GM08714 (cell line): ENCODE measurements around the gene SH3BP5L.

Source experiments
- H3K4me3 ChIP-seq: fragments of 200-500 bp; sonication (Bioruptor generic); 2 replicates; pipeline ENCODE4 v1.5.1; 2014; ENCODE audit warnings: mild to moderate bottlenecking, low read length, inconsistent platforms
- ZNF274 ChIP-seq: IDR thresholded peaks from 2 replicates; pipeline ENCODE4 v1.6.1; 2012; ENCODE audit warnings: mild to moderate bottlenecking, low read depth, low read length

The SH3BP5L gene

DNA sequence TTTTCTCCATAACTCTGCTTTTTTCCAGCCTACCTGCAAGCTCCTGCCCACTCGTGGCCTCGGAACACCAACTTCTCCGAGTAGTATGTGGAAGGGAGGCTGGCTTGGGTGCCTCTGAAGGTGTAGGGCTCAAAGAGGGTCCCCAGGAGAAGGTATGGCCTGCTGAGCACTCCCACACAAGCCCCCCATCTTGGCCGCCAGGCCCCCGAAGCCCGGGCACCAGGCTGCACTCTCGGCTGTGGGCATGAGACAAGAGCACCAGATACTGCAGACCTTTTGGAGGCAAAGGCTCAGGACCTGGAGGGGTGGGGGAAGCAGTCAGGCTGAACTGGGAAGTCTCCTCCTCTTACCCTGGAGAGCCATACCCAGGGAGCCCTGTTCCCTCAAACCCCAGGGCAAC lies 31.5 kb upstream of the SH3BP5L start:
- H3K4me3 ChIP-seq: peak overlapping the region; percentile 73; the same call in 1 of the 2 replicates
- TF ChIP-seq ZNF274: no peak

DNA sequence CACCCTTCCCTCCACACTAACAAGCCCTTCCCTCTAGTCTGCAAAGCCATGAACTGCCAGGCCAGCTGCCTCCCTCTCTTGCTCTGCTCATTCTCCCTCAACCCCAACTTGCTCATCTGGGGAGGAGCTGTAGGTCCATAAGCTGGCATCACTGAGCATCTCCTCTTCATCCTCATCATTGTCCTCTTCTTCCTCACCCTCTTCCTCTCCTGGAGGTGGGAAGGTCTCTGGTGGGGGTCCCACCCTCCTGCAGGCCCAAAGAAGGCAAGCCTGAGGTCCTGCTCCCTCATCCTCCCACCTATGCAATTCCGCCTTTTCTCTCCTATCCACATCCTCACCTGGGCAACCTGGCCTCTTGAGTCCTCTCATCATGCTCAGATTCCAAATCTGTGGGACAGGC lies 30.5 kb upstream of the SH3BP5L start:
- no peak overlapping the region for H3K4me3 ChIP-seq

DNA sequence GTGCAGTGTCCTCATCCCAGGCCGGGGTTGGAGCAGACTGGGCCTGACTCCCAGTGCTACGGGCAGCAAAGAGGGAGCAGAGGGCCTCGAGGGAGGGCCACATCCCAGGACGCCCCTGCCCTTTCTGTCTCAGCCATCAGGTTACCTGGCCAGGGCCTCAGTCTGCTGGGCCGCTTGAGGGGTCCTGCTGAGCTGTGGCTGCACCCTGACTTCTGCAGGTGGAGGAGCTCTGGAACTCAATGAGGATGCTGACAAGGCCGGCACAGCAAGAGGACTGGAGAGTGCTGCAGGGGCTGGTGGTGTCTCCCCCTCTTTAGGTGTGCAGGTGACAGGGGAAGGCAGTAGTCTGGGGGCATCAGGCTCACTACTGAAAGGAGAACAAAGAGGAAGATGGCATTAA lies 29.9 kb upstream of the SH3BP5L start:
- no peak for TF ChIP-seq ZNF274
- no peak overlapping the region for H3K4me3 ChIP-seq

More for the DNA sequence above, 30.5 kb upstream of the SH3BP5L start:
- TF ChIP-seq ZNF274: no peak

DNA sequence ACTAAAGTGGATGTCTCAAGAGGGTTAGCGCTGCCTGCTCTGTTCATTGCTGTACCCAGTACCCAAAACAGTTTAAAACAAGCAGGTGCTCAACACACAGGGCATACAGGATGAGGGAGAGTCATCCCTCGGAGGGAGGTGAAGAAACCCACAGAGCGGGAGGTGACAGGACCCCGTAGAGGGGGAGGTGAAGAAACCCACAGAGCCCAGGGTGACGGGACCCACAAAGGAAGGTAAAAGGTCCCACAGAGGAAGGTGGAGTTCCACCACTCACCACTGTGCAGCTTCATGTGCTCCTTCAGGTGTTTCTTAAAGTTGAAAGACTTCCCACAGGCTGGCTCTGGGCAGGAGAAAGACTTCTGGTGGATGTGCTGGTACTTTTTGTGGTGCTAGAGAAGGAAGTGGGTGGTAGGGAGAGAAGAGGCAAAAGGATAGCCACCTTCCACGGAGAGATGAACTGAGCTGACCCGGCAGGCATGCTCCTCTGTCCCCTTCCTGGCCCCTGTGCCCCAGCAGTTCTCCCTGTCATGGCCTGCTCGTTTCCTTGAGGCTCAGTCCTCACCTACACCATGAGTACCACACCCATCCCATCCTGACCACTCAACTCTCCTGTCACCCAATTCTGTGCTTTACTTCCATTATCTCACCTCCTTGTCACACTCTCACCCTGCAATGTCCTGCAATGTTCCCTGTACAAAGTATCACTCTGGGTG lies 28.1 kb upstream of the SH3BP5L start:
- TF ChIP-seq ZNF274: no peak
- H3K4me3 ChIP-seq: no peak overlapping the region

DNA sequence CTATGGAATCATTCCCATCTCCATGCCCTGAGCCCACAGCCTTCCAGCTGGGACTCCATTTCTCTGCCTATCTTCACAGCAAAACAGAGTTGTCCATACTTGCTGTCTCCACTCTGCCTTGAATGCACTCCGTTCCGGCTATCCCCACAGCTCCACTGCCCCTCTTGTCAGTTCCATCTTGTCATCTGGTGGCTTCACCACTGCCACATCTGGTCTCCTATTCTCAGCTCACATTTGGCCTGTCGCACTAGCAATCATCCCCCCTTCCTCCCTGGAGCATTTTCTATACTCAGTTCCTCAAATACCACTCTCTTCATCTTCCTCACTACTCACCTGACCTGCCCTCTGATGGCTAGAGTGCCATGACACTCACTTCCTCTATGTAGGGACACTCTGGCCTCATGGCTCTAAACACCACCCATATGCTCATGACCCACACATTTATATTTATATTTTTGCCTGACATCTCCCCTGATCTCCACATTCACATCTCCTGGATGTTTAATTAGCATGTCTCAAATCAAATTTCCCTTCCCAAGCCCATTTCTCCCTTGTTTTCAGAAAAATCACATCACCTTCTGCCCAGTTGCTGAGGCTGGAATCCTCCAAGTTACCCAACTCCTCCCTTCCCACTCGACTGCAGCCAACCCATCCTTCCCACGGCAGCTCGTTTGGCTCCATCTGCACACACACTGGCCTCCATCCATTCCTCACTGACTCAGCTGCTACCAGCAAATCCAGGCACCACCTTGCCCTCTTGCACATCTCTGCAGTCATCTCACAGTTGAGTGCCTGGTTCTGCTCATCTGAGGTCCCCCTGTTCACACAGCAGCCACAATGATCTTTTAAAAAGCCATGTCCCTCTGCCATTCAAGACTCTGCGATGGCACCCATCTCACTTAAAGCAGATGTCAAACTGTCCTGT lies 27.0 kb upstream of the SH3BP5L start:
- TF ChIP-seq ZNF274: no peak
- H3K4me3 ChIP-seq: no peak overlapping the region

DNA sequence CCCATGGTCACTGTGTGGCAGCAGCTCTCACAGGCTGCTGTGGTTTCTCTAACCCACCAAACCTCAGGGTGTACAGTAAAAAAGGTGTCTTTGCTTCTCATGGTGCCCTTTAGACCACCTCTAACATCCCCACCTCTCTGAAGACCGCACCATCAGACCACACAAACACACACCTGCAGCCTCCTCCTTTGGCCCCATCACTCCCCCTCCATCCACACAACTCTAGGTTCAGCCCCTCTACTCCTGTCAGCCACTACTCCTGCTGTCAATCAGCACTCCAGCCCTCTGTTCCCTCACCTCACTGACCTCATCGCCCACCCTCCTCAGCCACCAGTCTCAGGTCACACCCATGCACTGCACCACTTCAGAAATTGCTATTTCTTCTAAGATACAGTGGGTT lies 25.7 kb upstream of the SH3BP5L start:
- H3K4me3 ChIP-seq: no peak overlapping the region
- TF ChIP-seq ZNF274: no peak

DNA sequence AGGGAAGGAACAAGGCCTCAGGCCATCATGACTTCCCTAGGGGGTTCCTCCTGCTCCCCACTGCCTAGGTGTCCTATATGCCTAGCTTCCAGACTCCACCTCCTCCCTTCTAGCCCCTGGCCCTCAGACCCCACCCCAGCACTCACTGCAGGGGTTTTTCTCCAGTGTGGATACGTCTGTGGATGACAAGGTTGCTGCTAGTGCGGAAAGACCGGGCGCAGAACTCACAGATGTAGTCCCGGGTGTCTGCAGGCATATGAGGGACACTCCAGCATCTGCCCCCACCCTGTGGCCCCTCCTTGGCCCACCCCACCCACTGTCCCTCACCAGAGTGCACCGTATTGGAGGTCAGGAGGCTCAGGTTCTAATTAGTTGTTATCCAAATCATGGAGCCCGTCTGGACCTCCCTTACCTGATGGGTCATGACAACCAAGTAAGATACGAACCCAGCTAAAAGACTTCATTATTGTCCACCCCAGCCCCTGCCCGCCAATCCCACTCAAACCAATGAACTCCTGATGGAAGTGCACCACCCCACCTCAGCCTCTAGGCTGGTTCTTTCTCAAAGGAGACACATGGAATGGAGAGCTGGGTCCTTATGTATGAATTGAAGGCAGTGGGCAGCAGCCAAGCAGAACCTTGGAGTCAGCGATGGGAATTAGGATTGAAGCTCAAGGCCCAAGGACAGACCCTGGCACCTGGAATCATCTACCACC lies 25.0 kb upstream of the SH3BP5L start:
- TF ChIP-seq ZNF274: no peak
- no peak overlapping the region for H3K4me3 ChIP-seq

DNA sequence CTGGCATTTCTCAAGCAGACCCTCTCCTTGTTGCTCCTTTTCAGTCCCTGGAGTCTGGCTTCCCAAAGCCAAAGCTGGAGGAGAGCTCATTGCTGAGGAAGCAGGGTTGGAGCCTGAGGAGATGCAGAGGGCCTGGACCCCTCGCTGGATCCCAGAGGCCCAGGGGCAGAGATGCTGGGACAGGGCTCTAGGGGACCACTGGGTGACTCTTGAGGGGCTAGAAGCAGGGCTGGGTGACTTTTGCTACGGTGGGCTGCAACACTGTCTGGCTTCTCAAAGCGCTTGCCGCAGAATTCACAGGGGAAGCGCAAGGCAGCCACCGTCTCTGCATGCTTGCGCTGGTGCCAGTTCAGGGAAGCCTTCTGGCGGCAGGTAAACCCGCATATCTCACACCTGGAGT lies 24.4 kb upstream of the SH3BP5L start:
- H3K4me3 ChIP-seq: no peak overlapping the region

DNA sequence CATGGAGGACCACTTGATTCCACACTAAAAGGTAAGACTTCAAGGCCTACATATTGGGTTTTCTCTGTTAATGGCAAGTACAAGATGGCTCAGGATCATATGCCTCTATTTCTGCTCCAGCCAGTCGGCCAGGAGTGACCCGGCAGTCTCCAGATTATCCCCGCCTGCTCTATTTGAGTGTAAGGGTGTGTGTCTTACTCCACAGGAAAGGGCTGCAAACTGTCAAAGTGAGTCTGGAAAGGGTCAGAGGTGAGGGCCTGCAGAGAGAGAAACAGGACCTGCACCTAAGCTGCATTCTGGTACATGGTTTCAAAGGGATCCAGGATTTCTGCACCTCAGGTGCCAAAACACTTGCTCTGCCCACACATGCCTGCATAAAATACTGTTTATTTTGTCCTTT lies 23.9 kb upstream of the SH3BP5L start:
- no peak overlapping the region for H3K4me3 ChIP-seq

More for the DNA sequence above, 24.4 kb upstream of the SH3BP5L start:
- no peak for TF ChIP-seq ZNF274

DNA sequence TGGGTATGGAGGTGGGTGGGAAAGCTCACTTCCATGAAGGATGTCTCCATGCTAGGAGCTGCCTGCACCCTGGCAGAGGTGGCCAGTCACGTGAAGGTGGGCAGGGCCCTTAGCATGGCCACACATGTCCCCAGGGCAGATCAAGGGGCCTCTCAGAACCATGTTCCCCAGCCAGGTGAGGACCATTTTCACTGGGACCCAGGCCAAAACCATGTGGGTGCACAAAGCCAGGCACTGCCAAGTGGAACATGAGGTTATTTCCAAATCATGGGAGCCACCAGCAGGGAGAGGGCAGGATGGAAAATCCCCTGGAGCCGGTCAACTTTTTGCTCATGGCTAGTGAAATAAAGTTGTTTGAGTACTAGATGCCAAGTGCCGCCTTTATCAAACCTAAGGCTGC lies 23.4 kb upstream of the SH3BP5L start:
- no peak for TF ChIP-seq ZNF274

More for the DNA sequence above, 23.9 kb upstream of the SH3BP5L start:
- TF ChIP-seq ZNF274: no peak

DNA sequence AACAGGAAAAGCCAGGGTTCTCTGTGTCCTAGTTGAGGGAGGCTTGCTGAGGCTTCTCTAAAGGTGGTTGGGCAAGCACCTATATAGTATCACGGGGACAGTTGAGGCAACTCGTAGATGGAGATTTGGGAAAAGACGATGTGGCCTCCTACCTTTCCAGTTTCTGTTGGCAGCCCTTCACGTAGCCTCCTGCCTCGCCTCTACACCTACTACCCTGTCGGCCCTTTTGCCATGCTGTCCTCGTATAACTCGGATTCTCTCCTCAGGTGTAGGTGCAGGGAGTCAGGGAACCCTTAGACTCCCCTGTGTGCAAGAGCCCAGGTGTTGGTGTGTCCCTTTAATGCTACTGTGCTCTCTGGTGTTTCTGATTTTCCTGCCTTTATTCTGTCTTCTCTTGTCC lies 22.9 kb upstream of the SH3BP5L start:
- no peak overlapping the region for H3K4me3 ChIP-seq
- TF ChIP-seq ZNF274: no peak

More for the DNA sequence above, 23.4 kb upstream of the SH3BP5L start:
- no peak overlapping the region for H3K4me3 ChIP-seq

DNA sequence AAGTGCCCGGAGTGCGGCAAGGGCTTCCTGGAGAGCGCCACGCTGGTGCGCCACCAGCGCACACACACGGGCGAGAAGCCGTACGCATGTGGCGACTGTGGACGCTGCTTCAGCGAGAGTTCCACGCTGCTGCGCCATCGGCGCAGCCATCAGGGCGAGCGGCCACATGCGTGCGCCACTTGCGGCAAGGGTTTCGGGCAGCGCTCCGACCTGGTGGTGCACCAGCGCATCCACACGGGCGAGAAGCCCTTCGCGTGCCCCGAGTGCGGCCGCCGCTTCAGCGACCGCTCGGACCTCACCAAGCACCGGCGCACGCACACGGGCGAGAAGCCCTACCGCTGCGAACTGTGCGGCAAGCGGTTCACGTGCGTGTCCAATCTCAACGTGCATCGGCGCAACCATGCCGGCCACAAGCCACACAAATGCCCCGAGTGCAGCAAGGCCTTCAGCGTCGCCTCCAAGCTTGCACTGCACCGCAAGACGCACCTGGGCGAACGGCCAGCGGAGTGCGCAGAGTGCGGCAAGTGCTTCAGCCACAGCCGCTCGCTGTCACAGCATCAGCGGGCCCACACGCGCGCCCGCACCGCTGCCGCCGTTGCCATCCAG lies 22.3 kb upstream of the SH3BP5L start:
- TF ChIP-seq ZNF274: no peak
- H3K4me3 ChIP-seq: no peak overlapping the region

DNA sequence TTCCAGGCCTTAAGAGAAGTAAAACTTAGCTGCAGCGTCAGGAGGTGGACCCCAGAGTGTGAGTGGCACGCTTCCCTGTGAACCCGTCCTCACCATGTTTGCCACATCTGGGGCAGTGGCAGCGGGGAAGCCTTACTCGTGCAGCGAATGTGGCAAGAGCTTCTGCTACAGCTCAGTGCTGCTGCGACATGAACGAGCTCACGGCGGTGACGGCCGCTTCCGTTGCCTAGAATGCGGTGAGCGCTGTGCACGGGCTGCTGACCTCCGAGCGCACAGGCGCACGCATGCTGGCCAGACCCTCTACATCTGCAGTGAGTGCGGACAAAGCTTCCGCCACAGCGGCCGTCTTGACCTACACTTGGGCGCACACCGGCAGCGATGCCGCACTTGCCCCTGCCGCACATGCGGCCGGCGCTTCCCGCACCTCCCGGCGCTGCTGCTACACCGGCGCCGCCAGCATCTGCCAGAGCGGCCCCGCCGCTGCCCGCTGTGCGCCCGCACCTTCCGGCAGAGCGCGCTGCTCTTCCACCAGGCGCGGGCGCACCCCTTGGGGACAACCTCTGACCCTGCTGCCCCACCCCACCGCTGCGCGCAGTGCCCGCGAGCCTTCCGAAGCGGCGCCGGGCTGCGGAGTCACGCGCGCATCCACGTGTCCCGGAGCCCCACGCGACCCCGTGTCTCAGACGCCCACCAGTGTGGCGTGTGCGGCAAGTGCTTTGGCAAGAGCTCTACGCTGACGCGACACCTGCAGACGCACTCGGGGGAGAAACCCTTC lies 21.7 kb upstream of the SH3BP5L start:
- no peak for TF ChIP-seq ZNF274

More for the DNA sequence above, 21.7 kb upstream of the SH3BP5L start:
- H3K4me3 ChIP-seq: no peak overlapping the region
